ENCODE data around the gene ZNF213. TPM values are rescaled to one million over a fixed set of nuclear protein-coding genes. Genes with fewer than 3 reads are reported as not detected.

Gene ZNF213
- total and polyA plus RNA-seq, 10 donors: 2.4 to 11.4 (median 7.7) TPM

- peak in 5 of 11 experiments; percentile 4 to 33 (median 14) for TF ChIP-seq CTCF (IDR thresholded peaks at IDR 0.05 in 8 of 11, conservative IDR thresholded peaks at IDR 0.05 in 3 of 11)
- TF ChIP-seq POLR2AphosphoS5 (IDR thresholded peaks at IDR 0.05): peak; percentile 63 to 83 (median 81)
- TF ChIP-seq POLR2A (IDR thresholded peaks at IDR 0.05): no peak
- 33 to 41% (median 40%) methylated on average over 14 to 18 of the region's 18 CpGs for WGBS, 5 donors
- Histone ChIP-seq H3K27me3 (replicated peaks in 1 of 7) (peaks cover 0 to 5% (median 0%) of the 10 kb centered on the region in 7 donors), H3K27ac (peak overlapping the region; percentile 28 to 87 (median 82)), H3K9me3 (no peaks in the 10 kb centered on the region), H3K4me3 (peak overlapping the region in 7 of 8 donors; percentile 16 to 61 (median 31)), H3K36me3 (no peaks in the 10 kb centered on the region), H3K4me1 (peaks cover 4 to 82% (median 35%) of the 10 kb centered on the region in 6 donors)
- DNase-seq: peak; percentile 86
- intact Hi-C loops (cut with DNase I; ENCODE audit: low total_unique reads): no loop called here
Measured at GRCh38 chr16:3087243-3088235, 47.3 kb upstream of the ZNF213 start.

DNA sequence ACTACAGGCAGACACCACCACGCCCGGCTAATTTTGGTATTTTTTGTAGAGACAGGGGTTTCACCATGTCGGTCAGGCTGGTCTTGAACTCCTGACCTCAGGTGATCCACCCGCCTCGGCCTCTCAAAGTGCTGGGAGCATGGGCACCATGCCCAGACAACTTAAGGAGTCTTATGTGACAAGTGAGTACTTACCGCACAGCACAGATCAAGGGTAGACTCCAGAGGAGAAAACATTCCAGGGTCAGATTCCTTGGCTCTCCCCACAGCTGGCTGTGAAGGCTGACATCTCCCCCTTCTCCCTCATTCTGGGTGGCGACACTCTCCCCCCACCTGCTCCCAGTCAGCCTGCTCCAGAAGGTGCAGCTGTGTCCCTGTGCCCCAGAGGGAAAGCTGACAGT lies 46.4 kb upstream of the ZNF213 start:
- Histone ChIP-seq H3K27ac (peak overlapping the region in 6 of 8 donors; percentile 30 to 87 (median 83)), H3K36me3 (no peaks in the 10 kb centered on the region), H3K4me3 (no peak overlapping the region), H3K4me1 (peaks cover 4 to 82% (median 35%) of the 10 kb centered on the region in 6 donors), H3K9me3 (no peaks in the 10 kb centered on the region), H3K27me3 (replicated peaks in 1 of 7) (peaks cover 0 to 6% (median 0%) of the 10 kb centered on the region in 7 donors)
- intact Hi-C loops (cut with DNase I; ENCODE audit: low total_unique reads): no loop called here
- TF ChIP-seq POLR2A (IDR thresholded peaks at IDR 0.05): no peak
- TF ChIP-seq CTCF (IDR thresholded peaks at IDR 0.05 in 8 of 11, conservative IDR thresholded peaks at IDR 0.05 in 3 of 11): no peak
- TF ChIP-seq POLR2AphosphoS5 (IDR thresholded peaks at IDR 0.05): no peak
- 62 to 85% (median 67%) methylated on average over 7 of the region's 7 CpGs for WGBS, 5 donors
- DNase-seq: peak; percentile 31

- Histone ChIP-seq H3K27ac (peak overlapping the region in 5 of 8 donors; percentile 81 to 87 (median 84)), H3K36me3 (no peaks in the 10 kb centered on the region), H3K9me3 (no peaks in the 10 kb centered on the region), H3K27me3 (replicated peaks in 1 of 7) (peaks cover 0 to 6% (median 0%) of the 10 kb centered on the region in 7 donors), H3K4me3 (no peak overlapping the region), H3K4me1 (peaks cover 4 to 79% (median 37%) of the 10 kb centered on the region in 6 donors)
- no peak for TF ChIP-seq POLR2A (IDR thresholded peaks at IDR 0.05)
- no peak for TF ChIP-seq POLR2AphosphoS5 (IDR thresholded peaks at IDR 0.05)
- TF ChIP-seq CTCF (IDR thresholded peaks at IDR 0.05 in 8 of 11, conservative IDR thresholded peaks at IDR 0.05 in 3 of 11): no peak
- intact Hi-C loops (cut with DNase I; ENCODE audit: low total_unique reads): no loop called here
- WGBS, 5 donors: 87 to 95% (median 94%) methylated on average over 20 to 71 of the region's 71 CpGs
- peak; percentile 75 for DNase-seq
Measured at GRCh38 chr16:3088925-3089716, 45.7 kb upstream of the ZNF213 start.
